Measurements from ENCODE around the gene CENPV. TPM values are rescaled to one million over a fixed set of nuclear protein-coding genes. Genes with fewer than 3 reads are reported as not detected.

CENPV gene
- total and polyA plus RNA-seq, 2 of the 13 experiments (the other 11 are each of a cell fraction or from before 2014, with no cell fraction given) = 193 to 292 TPM

DNA sequence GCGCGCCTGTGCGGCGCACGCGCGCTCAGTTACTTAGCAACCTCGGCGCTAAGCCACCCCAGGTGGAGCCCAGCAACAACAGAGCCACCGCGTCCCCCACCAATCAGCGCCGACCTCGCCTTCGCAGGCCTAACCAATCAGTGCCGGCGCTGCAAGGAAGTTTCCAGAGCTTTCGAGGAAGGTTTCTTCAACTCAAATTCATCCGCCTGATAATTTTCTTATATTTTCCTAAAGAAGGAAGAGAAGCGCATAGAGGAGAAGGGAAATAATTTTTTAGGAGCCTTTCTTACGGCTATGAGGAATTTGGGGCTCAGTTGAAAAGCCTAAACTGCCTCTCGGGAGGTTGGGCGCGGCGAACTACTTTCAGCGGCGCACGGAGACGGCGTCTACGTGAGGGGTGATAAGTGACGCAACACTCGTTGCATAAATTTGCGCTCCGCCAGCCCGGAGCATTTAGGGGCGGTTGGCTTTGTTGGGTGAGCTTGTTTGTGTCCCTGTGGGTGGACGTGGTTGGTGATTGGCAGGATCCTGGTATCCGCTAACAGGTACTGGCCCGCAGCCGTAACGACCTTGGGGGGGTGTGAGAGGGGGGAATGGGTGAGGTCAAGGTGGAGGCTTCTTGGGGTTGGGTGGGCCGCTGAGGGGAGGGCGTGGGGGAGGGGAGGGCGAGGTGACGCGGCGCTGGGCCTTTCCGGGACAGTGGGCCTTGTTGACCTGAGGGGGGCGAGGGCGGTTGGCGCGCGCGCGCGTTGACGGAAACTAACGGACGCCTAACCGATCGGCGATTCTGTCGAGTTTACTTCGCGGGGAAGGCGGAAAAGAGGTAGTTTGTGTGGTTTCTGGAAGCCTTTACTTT, 27.6 kb upstream of the CENPV start, which contains the start of gene UBB (continued):
- TF ChIP-seq CBX5 (CRISPR knock-in tag; IDR thresholded peaks at IDR 0.05; ENCODE audit: borderline replicate concordance) = 0 out of 2 replicates have a peak, but pooled peaks have one; percentile 15
- peak; percentile 49; the same call in 1 of the 2 replicates for TF ChIP-seq SOX5 (CRISPR knock-in tag; IDR thresholded peaks at IDR 0.05; ENCODE audit: borderline replicate concordance)
- no peak for TF ChIP-seq RAD21 (CRISPR knock-in tag; IDR thresholded peaks at IDR 0.05)
- TF ChIP-seq, protein P1, sequence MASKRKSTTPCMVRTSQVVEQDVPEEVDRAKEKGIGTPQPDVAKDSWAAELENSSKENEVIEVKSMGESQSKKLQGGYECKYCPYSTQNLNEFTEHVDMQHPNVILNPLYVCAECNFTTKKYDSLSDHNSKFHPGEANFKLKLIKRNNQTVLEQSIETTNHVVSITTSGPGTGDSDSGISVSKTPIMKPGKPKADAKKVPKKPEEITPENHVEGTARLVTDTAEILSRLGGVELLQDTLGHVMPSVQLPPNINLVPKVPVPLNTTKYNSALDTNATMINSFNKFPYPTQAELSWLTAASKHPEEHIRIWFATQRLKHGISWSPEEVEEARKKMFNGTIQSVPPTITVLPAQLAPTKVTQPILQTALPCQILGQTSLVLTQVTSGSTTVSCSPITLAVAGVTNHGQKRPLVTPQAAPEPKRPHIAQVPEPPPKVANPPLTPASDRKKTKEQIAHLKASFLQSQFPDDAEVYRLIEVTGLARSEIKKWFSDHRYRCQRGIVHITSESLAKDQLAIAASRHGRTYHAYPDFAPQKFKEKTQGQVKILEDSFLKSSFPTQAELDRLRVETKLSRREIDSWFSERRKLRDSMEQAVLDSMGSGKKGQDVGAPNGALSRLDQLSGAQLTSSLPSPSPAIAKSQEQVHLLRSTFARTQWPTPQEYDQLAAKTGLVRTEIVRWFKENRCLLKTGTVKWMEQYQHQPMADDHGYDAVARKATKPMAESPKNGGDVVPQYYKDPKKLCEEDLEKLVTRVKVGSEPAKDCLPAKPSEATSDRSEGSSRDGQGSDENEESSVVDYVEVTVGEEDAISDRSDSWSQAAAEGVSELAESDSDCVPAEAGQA (IDR thresholded peaks at IDR 0.05; ENCODE audit: low read depth) = peak; percentile 63; the same call in 1 of the 2 replicates
- TF ChIP-seq, protein P1 (CRISPR knock-in tag; IDR thresholded peaks at IDR 0.05; ENCODE audit: borderline replicate concordance) = no peak
- TF ChIP-seq, protein P2, sequence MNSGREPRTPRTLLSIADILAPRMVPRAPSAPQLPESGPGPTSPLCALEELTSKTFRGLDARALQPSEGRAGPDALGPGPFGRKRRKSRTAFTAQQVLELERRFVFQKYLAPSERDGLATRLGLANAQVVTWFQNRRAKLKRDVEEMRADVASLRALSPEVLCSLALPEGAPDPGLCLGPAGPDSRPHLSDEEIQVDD (CRISPR knock-in tag; IDR thresholded peaks at IDR 0.05; ENCODE audit: borderline replicate concordance) = no peak
- no peak for TF ChIP-seq ZNF264 (CRISPR knock-in tag; IDR thresholded peaks at IDR 0.05)
- TF ChIP-seq HNRNPL (IDR thresholded peaks at IDR 0.05; ENCODE audit: low read depth, low read length) = peak; percentile 71; the same call in 1 of the 2 replicates
- no peak for TF ChIP-seq NFIB (CRISPR knock-in tag; IDR thresholded peaks at IDR 0.05; ENCODE audit: borderline replicate concordance)
- 0 out of 2 replicates have a peak, but pooled peaks have one; percentile 43 for TF ChIP-seq ZNF230 (CRISPR knock-in tag; IDR thresholded peaks at IDR 0.05)
- TF ChIP-seq FOXA3 (CRISPR knock-in tag; IDR thresholded peaks at IDR 0.05) = peak; percentile 49; the same call in 1 of the 2 replicates
- peak; percentile 71; the same call in 1 of the 2 replicates for TF ChIP-seq ZNF232 (CRISPR knock-in tag; IDR thresholded peaks at IDR 0.05; ENCODE audit: borderline replicate concordance)
- TF ChIP-seq, protein P3, sequence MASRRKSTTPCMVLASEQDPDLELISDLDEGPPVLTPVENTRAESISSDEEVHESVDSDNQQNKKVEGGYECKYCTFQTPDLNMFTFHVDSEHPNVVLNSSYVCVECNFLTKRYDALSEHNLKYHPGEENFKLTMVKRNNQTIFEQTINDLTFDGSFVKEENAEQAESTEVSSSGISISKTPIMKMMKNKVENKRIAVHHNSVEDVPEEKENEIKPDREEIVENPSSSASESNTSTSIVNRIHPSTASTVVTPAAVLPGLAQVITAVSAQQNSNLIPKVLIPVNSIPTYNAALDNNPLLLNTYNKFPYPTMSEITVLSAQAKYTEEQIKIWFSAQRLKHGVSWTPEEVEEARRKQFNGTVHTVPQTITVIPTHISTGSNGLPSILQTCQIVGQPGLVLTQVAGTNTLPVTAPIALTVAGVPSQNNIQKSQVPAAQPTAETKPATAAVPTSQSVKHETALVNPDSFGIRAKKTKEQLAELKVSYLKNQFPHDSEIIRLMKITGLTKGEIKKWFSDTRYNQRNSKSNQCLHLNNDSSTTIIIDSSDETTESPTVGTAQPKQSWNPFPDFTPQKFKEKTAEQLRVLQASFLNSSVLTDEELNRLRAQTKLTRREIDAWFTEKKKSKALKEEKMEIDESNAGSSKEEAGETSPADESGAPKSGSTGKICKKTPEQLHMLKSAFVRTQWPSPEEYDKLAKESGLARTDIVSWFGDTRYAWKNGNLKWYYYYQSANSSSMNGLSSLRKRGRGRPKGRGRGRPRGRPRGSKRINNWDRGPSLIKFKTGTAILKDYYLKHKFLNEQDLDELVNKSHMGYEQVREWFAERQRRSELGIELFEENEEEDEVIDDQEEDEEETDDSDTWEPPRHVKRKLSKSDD (CRISPR knock-in tag; IDR thresholded peaks at IDR 0.05; ENCODE audit: low read depth) = peak; percentile 84
- no peak for TF ChIP-seq JUN (CRISPR knock-in tag; IDR thresholded peaks at IDR 0.05)
- no peak for TF ChIP-seq TRIM24 (CRISPR knock-in tag; IDR thresholded peaks at IDR 0.05)
- TF ChIP-seq ZFP36 (IDR thresholded peaks at IDR 0.05; ENCODE audit: borderline replicate concordance, low read depth, low read length, partially characterized antibody) = no peak
- TF ChIP-seq RFXAP (CRISPR knock-in tag; IDR thresholded peaks at IDR 0.05; ENCODE audit: borderline replicate concordance) = peak; percentile 99
- TF ChIP-seq ZFP36L2 (CRISPR knock-in tag; IDR thresholded peaks at IDR 0.05) = no peak

All from HepG2 (cell line).